Measurements from ENCODE around the gene C10orf95.

C10orf95 gene

GRCh38 chr10:102434394-102435132, 16.8 kb downstream of the C10orf95 start:
- peak; percentile 72 to 83 (median 76) for DNase-seq

GRCh38 chr10:102433619-102434046, 17.7 kb downstream of the C10orf95 start:
- DNase-seq = peak; percentile 82 to 94 (median 89)

- peak; percentile 98 to 99 (median 98) for DNase-seq
Observed at GRCh38 chr10:102432162-102432950, 19.0 kb downstream of the C10orf95 start, which contains the start of gene CUEDC2. CUEDC2 (minus strand) TSS chr10:102432574; CDS start chr10:102425188, 7,386 bp downstream.

GRCh38 chr10:102431452-102432124, 19.8 kb downstream of the C10orf95 start:
- peak in 1 of 3 donors; percentile 30 for DNase-seq

DNA sequence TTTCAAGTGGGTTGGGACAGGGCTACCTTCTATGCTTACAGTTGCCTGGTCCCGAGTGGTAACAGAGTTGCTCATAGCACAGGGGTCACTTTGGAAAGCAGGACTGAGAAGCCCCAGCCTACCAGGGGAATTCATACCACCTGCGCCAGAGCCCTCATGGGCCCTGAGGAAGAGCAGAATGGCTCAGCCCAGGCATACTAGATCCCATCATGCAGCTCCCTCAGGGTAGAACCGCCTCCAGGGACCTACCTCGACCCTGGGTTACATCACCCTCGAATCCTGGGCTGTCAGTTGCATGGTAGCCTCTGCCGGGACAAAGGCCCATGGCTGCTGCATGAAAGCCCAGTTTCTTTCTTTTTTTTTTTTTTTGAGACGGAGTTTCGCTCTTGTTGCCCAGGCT, 21.9 kb downstream of the C10orf95 start:
- no peak for DNase-seq

- no peak for DNase-seq
Observed at GRCh38 chr10:102426803-102427287, 24.5 kb downstream of the C10orf95 start.

GRCh38 chr10:102425444-102425843, 25.9 kb downstream of the C10orf95 start:
- no peak for DNase-seq

DNA sequence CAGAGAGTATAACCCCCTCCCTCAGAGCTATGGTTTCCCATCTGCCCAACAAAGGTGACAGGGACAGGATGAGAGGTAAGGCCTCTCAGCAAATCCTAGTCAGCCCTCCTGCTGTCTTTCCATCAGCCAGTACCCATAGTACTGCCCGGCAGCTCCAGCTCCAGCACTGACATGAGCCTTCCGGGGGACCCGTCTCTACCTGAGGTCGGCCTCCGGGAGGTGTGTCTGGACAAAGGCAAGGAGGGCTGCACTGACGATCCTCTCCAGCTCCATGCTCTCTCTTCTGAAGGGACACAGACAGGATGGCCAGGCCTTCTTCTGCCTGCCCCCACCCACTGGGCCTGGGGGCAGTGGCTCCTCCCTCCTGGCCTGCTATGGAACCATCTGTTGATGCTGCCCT, 26.4 kb downstream of the C10orf95 start:
- DNase-seq = no peak

GRCh38 chr10:102424145-102424544, 27.2 kb downstream of the C10orf95 start:
- DNase-seq = no peak

GRCh38 chr10:102423372-102423968, 27.9 kb downstream of the C10orf95 start:
- no peak for DNase-seq

DNA sequence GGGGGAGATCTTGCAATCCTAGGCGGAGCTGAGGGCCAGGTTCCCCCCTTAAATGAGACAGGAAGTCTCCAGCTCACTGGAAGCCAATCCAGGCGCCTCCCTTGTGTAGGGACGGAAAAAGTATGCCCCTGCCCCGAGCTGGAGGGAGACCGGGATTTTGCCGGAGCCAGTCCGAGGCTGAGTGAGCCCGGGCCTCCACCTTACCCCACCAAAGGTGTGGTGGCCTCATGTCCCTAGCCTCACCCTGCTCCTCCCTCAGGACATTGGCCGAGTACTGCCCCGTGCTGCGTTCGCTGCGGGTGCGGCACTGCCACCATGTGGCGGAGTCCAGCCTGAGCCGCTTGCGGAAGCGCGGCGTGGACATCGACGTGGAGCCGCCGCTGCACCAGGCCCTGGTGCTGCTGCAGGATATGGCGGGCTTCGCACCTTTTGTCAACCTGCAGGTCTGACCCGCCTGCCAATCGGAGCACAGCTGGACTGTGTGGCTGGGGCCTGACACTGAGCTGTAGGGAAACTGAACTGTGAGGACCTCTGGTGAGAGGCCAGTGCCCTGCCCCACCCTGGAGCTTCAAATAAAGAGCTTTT, 28.7 kb downstream of the C10orf95 start:
- peak; percentile 87 to 93 (median 92) for DNase-seq

DNA sequence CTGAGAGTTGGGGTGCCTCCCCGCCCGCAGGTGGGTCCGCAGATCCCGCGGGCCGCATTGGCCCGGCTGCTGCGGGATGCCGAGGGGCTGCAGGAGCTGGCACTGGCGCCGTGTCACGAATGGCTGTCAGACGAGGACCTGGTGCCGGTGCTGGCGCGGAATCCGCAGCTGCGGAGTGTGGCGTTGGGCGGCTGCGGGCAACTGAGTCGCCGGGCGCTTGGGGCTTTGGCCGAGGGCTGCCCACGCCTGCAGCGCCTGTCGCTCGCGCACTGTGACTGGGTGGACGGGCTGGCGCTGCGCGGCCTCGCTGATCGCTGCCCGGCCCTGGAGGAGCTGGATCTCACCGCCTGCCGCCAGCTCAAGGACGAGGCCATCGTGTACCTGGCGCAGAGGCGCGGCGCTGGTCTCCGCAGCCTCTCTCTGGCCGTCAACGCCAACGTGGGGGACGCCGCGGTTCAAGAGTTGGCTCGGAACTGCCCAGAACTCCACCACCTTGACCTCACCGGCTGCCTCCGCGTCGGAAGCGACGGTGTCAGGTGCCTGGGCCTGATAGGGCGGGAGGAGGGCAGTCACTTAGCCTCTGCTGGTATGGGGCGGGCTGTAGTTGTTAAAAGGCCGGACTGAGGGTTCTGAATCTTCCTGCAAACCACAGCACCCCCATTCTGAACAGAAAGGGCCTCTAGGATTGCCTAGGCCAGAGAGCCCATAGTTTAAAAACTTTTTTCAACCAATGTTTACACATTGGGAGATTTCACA, 29.4 kb downstream of the C10orf95 start:
- DNase-seq = peak in 2 of 3 donors; percentile 58 to 73

DNA sequence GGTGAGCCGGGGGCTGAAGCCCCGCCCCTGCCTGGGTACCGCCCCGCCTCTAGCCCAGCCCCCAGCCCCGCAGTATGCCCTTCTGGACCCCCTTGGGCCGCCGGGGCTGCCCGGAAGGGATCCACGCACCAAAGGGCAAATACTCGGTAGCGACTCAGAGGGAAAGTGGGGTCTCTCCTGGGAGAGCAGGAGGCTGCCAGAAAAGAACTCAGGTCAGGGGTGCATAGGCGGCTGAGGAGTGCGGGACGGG, 29.9 kb downstream of the C10orf95 start:
- DNase-seq = no peak

- DNase-seq = peak; percentile 98 to 100 (median 99)
Observed at GRCh38 chr10:102420714-102421506, 30.4 kb downstream of the C10orf95 start, which contains the start of gene FBXL15. FBXL15 (plus strand) TSS chr10:102420836; CDS start chr10:102421130, 294 bp downstream.

DNA sequence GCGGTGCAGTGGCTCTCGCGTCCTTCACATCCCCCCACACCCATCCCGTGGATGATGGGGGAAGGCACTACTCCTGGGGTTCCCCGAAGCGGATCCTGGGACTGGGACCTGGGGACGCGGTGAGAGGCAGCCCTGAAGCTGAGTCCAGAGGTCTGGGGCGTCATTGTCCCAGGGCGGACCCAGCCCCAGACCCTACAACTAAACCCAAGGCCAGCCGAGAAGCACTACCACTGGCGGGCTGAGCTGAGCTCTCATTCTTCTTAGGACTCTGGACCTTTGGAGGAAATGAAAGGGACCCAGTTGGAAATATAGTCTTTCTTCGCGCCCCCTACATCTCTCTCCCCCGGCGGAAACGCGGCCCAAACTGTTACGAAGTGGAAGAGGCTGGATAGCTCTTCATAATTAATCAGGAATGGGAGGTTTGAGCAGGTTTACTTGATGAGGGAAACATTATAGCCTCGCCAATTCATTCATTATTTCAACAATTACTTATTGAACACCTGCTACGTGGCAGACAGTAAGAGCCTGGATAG, 31.1 kb downstream of the C10orf95 start:
- DNase-seq = no peak

DNA sequence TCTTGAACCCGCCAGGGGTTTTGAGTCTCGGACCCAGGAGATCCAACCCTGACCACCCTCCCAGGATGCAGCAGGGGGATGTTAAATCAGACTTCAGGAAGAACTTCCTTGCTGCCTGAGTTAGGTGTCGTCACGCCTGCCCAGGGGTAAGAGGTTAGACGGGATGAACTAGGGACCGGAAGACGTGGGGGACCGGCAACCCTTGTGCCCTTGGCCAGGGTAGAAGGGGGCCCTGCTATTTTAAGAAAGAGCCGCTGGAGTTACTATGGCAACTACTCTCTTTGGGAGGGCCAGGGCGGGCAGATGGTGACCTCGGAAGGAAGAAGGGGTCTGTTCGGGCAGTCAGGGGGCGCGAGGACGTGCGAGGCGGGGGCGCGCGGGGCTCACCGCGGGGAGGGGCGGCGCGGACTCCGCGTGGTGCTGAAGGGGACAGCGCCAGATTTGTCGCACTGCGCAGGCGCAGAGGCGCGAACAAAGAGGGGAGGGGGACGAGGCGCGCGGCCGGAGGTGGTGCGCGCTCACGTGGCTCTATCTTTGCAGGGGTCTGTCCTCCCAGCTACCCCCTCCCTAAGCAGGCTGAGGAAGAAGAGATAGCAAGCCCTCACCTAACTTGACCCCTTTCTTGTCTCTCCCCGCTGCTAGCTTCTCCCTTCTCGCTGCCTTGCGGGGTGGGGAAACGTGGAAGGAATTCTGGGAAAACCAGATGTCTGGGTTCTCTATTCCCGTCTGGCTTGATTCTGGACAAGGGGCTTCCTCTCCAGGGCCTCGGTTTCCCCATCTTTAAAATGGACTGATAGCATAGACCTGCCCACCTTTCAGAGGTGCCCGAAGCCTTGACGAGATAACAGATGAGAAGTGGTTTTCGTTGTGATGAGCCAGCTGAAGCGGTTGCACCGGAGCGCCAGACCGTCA, 31.8 kb downstream of the C10orf95 start:
- DNase-seq = peak in 2 of 3 donors; percentile 53 to 68

- DNase-seq = no peak
Observed at GRCh38 chr10:102418622-102419268, 32.6 kb downstream of the C10orf95 start, which contains the start of gene PSD. PSD (minus strand) TSS chr10:102418785; CDS start chr10:102417038, 1,747 bp downstream.

- no peak for DNase-seq
Observed at GRCh38 chr10:102416695-102417094, 34.6 kb downstream of the C10orf95 start.

DNA sequence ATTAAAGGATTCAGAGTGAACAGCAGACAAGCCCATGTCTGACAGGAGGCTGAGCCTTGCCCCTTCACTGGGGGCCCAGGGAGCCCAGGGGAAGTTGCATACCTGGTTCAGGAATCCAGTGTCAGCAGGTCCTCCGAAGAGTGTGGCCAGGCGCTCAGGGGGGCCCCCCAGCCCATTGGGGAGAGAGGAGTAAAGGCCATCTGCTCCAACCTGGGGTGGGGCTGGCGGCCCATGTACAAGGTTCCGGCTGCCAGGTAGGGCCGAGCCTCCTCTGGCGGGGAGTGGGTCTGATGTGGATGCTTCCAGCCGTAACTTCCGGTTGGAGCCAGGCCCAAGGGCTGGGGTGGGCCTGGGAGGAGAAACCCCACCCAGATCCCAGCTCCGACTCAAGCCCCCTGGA, 35.1 kb downstream of the C10orf95 start:
- DNase-seq = no peak
